CD14-positive monocyte (primary cell): ENCODE results near the gene DGKB. TPM values are rescaled to one million over a fixed set of nuclear protein-coding genes. Genes with fewer than 3 reads are reported as not detected.

Source experiments
- DNase-seq, 3 donors: peaks; one replicate each; pipeline ENCODE4 v3.0.0-alpha.2; 2011 to 2022
- H2AFZ ChIP-seq: 2 replicates; pipeline ENCODE4 v1.6.0; 2012; ENCODE audit warnings: mild to moderate bottlenecking, low read depth, low read length, inconsistent platforms; ENCODE audit not compliant: insufficient read depth, poor library complexity, severe bottlenecking
- H3K27ac ChIP-seq, 2 donors: 1 replicate in 1 of 2; 2 replicates in 1 of 2; pipeline ENCODE4 v1.5.1; 2012 to 2013; ENCODE audit warnings: low read length in 2 of 2, control low read depth in 1 of 2, inconsistent platforms in 1 of 2, low read depth in 1 of 2, mild to moderate bottlenecking in 1 of 2
- H3K27me3 ChIP-seq, 2 donors: one replicate each; pipeline versions ENCODE4 v1.6.0 to v1.6.1; 2011 to 2013; ENCODE audit warnings: low read length in 2 of 2; ENCODE audit not compliant: control insufficient read depth in 2 of 2, insufficient read depth in 2 of 2
- H3K36me3 ChIP-seq, 2 donors: replicated peaks in 1 of 2; 1 replicate in 1 of 2; 2 replicates in 1 of 2; pipeline versions ENCODE4 v1.5.1 to v1.6.1; 2012 to 2013; ENCODE audit warnings: low read length in 2 of 2, control low read depth in 1 of 2, inconsistent platforms in 1 of 2, mild to moderate bottlenecking in 1 of 2; ENCODE audit not compliant: insufficient read depth in 2 of 2, control insufficient read depth in 1 of 2
- H3K4me1 ChIP-seq, 2 donors: 1 replicate in 1 of 2; 2 replicates in 1 of 2; pipeline versions ENCODE4 v1.5.1 to v1.6.1; 2012 to 2013; ENCODE audit warnings: low read length in 2 of 2, control low read depth in 1 of 2, inconsistent platforms in 1 of 2, mild to moderate bottlenecking in 1 of 2, moderate library complexity in 1 of 2; ENCODE audit not compliant: insufficient read depth in 2 of 2, control insufficient read depth in 1 of 2
- H3K4me2 ChIP-seq: replicated peaks from 2 replicates; pipeline ENCODE3; 2012; ENCODE audit warnings: low read length, moderate library complexity, mild to moderate bottlenecking; ENCODE audit not compliant: poor library complexity, severe bottlenecking; ENCODE audit errors: extremely low read depth
- H3K4me3 ChIP-seq, 3 experiments: fragments of 200-600 bp in 1 of 3; sonication (generic) in 1 of 3; replicated peaks in 1 of 3; 1 replicate in 2 of 3; 2 replicates in 1 of 3; pipeline ENCODE4 v1.5.1; 2011 to 2013; ENCODE audit warnings: low read length in 3 of 3, mild to moderate bottlenecking in 3 of 3, control low read depth in 2 of 3, low read depth in 2 of 3, inconsistent platforms in 1 of 3, moderate library complexity in 1 of 3
- H3K79me2 ChIP-seq: 2 replicates; pipeline ENCODE4 v1.6.0; 2012; ENCODE audit warnings: mild to moderate bottlenecking, control low read depth, inconsistent platforms, low read length, moderate library complexity; ENCODE audit not compliant: insufficient read depth
- H3K9ac ChIP-seq: 2 replicates; pipeline ENCODE4 v1.6.0; 2017; ENCODE audit warnings: low read length, mild to moderate bottlenecking; ENCODE audit not compliant: insufficient read depth, poor library complexity, severe bottlenecking
- H3K9me3 ChIP-seq, 2 donors: replicated peaks in 1 of 2; 1 replicate in 1 of 2; 2 replicates in 1 of 2; pipeline versions ENCODE4 v1.5.1 to v1.6.1; 2012 to 2013; ENCODE audit warnings: low read length in 2 of 2, control low read depth in 1 of 2; ENCODE audit not compliant: control insufficient read depth in 1 of 2, insufficient read depth in 1 of 2
- H4K20me1 ChIP-seq: 2 replicates; pipeline ENCODE4 v1.6.0; 2012; ENCODE audit warnings: mild to moderate bottlenecking, low read length, control low read depth, moderate library complexity; ENCODE audit not compliant: insufficient read depth
- H3K27ac Mint-ChIP-seq, 7 donors: one replicate each; pipeline ENCODE4 v1.8.0; 2020; ENCODE audit warnings: mild to moderate bottlenecking in 7 of 7, mixed read lengths in 7 of 7, moderate library complexity in 6 of 7, inconsistent platforms in 2 of 7
- H3K27me3 Mint-ChIP-seq, 3 donors: one replicate each; pipeline ENCODE4 v1.8.0; 2021 to 2022; ENCODE audit warnings: low read depth in 3 of 3, mild to moderate bottlenecking in 3 of 3, mixed read lengths in 3 of 3, moderate library complexity in 3 of 3, inconsistent platforms in 1 of 3
- H3K36me3 Mint-ChIP-seq, 2 donors: one replicate each; pipeline ENCODE4 v1.8.0; 2020; ENCODE audit warnings: mixed read lengths in 2 of 2, inconsistent platforms in 1 of 2, mild to moderate bottlenecking in 1 of 2
- H3K4me1 Mint-ChIP-seq: one replicate; pipeline ENCODE4 v1.8.0; 2020; ENCODE audit warnings: mild to moderate bottlenecking, mixed read lengths
- H3K4me3 Mint-ChIP-seq, 2 donors: one replicate each; pipeline ENCODE4 v1.8.0; 2020; ENCODE audit warnings: mild to moderate bottlenecking in 2 of 2, mixed read lengths in 2 of 2, moderate library complexity in 1 of 2
- H3K9me3 Mint-ChIP-seq, 7 donors: one replicate each; pipeline ENCODE4 v1.8.0; 2020 to 2022; ENCODE audit warnings: mixed read lengths in 7 of 7, mild to moderate bottlenecking in 6 of 7, moderate library complexity in 6 of 7, inconsistent platforms in 2 of 7
- CTCF ChIP-seq: fragments of 200-600 bp; IDR thresholded peaks from one replicate; pipeline ENCODE4 v1.8.0; 2022; ENCODE audit warnings: antibody characterized with exemption, mild to moderate bottlenecking
- WGBS: methylation state at CpG from one replicate; pipeline ENCODE4 v1.1.5; 2013; ENCODE audit warnings: missing lambda C conversion rate; ENCODE audit not compliant: insufficient coverage; 5-methylcytosine and 5-hydroxymethylcytosine counted together
- intact Hi-C, 2 donors: fragments of 100-400 bp; cut with micrococcal nuclease; formaldehyde crosslinking; loops; one replicate each; pipeline versions ENCODE4 v1.15.0 to v1.15.1; 2023
- polyA plus RNA-seq, 3 donors: library from polyadenylated mRNA; depleted of rRNA in 1 of 3; unstranded in 2 of 3; stranded (reverse) in 1 of 3; fragments of 300-500 nt in 2 of 3; fragments of >200 nt in 1 of 3; fragmentation: Illumina TruSeq in 2 of 3; gene quantifications; 1 replicate in 2 of 3; 2 replicates in 1 of 3; pipeline ENCODE4 v1.2.3, GENCODE V29; 2012 to 2021

The DGKB gene
- polyA plus RNA-seq, 3 donors: not detected

GRCh38 chr7:14751461-14751860 lies 151.1 kb downstream of the DGKB start:
- Histone ChIP-seq H2AFZ (no peak overlapping the region), H3K4me1 (no peaks in the 10 kb centered on the region), H3K79me2 (no peaks in the 10 kb centered on the region), H3K4me2 (no peak overlapping the region), H3K9ac (no peak overlapping the region), H3K27me3 (no peaks in the 10 kb centered on the region), H3K36me3 (no peaks in the 10 kb centered on the region), H3K4me3 (no peak overlapping the region), H3K27ac (no peak overlapping the region), H4K20me1 (no peaks in the 10 kb centered on the region), H3K9me3 (peaks cover 0 to 5% of the 10 kb centered on the region in 2 donors)
- no peak for TF ChIP-seq CTCF
- Mint-ChIP-seq H3K4me3 (no peak overlapping the region), H3K27ac (peak overlapping the region in 1 of 7 donors; percentile 58), H3K4me1 (no peaks in the 10 kb centered on the region), H3K36me3 (no peaks in the 10 kb centered on the region), H3K9me3 (peaks cover 0 to 9% (median 2%) of the 10 kb centered on the region in 7 donors), H3K27me3 (no peaks in the 10 kb centered on the region)
- WGBS: no CpG with 5 or more reads among the region's 1 CpG
- peak in 1 of 3 donors; percentile 17 for DNase-seq
- intact Hi-C loops: no loop called here

- H3K4me2 ChIP-seq: no peak overlapping the region
- no peak overlapping the region for H3K4me3 ChIP-seq
- H2AFZ ChIP-seq: no peak overlapping the region
- no peaks in the 10 kb centered on the region for H3K79me2 ChIP-seq
- H3K27me3 ChIP-seq: no peaks in the 10 kb centered on the region
- H3K9me3 Mint-ChIP-seq: peaks cover 2 to 18% (median 8%) of the 10 kb centered on the region in 7 donors
- no peaks in the 10 kb centered on the region for H4K20me1 ChIP-seq
- peaks cover 15 to 16% of the 10 kb centered on the region in 2 donors for H3K9me3 ChIP-seq
- H3K4me3 Mint-ChIP-seq: no peak overlapping the region
- no peak overlapping the region for H3K27ac Mint-ChIP-seq
- no peak overlapping the region for H3K27ac ChIP-seq
- DNase-seq: no peak
- intact Hi-C loops: no loop called here
- H3K4me1 ChIP-seq: no peaks in the 10 kb centered on the region
- no peaks in the 10 kb centered on the region for H3K36me3 Mint-ChIP-seq
- H3K36me3 ChIP-seq: no peaks in the 10 kb centered on the region
- TF ChIP-seq CTCF: no peak
- no peak overlapping the region for H3K9ac ChIP-seq
- no peaks in the 10 kb centered on the region for H3K4me1 Mint-ChIP-seq
- no peaks in the 10 kb centered on the region for H3K27me3 Mint-ChIP-seq
These were observed 154.1 kb downstream of the DGKB start for GRCh38 chr7:14748461-14748860.
